Measurements from ENCODE around the gene GATM.

DNA sequence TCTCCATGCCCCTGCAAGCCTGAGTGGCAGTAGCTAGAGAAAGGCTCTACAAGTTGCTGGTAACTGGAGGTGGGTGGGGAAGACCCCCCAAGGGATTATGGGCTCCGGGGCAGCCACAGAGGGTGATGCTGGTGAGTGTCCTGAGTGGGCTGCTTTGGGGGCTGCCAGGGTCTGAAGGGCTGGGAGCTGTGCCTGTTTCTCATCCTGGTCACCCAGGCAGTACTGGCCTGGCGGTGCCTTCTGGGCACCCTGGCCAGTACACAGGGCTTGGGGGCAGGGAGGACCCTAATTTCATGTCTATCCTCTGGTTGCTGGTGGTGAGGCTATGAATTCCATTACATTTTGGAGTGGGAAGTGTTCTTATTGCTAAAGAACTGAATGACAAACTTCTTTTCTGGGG, 46.1 kb upstream of the GATM start:
- TF ChIP-seq, protein P1, sequence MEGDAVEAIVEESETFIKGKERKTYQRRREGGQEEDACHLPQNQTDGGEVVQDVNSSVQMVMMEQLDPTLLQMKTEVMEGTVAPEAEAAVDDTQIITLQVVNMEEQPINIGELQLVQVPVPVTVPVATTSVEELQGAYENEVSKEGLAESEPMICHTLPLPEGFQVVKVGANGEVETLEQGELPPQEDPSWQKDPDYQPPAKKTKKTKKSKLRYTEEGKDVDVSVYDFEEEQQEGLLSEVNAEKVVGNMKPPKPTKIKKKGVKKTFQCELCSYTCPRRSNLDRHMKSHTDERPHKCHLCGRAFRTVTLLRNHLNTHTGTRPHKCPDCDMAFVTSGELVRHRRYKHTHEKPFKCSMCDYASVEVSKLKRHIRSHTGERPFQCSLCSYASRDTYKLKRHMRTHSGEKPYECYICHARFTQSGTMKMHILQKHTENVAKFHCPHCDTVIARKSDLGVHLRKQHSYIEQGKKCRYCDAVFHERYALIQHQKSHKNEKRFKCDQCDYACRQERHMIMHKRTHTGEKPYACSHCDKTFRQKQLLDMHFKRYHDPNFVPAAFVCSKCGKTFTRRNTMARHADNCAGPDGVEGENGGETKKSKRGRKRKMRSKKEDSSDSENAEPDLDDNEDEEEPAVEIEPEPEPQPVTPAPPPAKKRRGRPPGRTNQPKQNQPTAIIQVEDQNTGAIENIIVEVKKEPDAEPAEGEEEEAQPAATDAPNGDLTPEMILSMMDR (IDR thresholded peaks at IDR 0.05; ENCODE audit: poor library complexity) = no peak
- TF ChIP-seq EZH2 (IDR thresholded peaks at IDR 0.05; ENCODE audit: borderline replicate concordance) = no peak
